Activated naive CD4-positive, alpha-beta T cell treated with anti-CD3 and anti-CD28 coated beads, Interleukin-2, amount 50 U/mL, for 24 hours (primary cell): ENCODE data around the gene FRAS1.
"Not testable (repeated sequence)": the region's sequence is repeated elsewhere in the genome, so short reads cannot be mapped to it uniquely, and the experiment has no call there.

Experiments
- H3K27ac Mint-ChIP-seq: one replicate; pipeline ENCODE4 v1.8.0; 2021; ENCODE audit warnings: mild to moderate bottlenecking, mixed read lengths
- H3K27me3 Mint-ChIP-seq: one replicate; pipeline ENCODE4 v1.8.0; 2021; ENCODE audit warnings: mixed read lengths
- H3K36me3 Mint-ChIP-seq: one replicate; pipeline ENCODE4 v1.8.0; 2021; ENCODE audit warnings: mixed read lengths
- H3K4me1 Mint-ChIP-seq: one replicate; pipeline ENCODE4 v1.8.0; 2021; ENCODE audit warnings: mixed read lengths
- H3K4me3 Mint-ChIP-seq: one replicate; pipeline ENCODE4 v1.8.0; 2021; ENCODE audit warnings: mild to moderate bottlenecking, mixed read lengths
- H3K9me3 Mint-ChIP-seq: one replicate; pipeline ENCODE4 v1.8.0; 2021; ENCODE audit warnings: mixed read lengths

The FRAS1 gene

DNA sequence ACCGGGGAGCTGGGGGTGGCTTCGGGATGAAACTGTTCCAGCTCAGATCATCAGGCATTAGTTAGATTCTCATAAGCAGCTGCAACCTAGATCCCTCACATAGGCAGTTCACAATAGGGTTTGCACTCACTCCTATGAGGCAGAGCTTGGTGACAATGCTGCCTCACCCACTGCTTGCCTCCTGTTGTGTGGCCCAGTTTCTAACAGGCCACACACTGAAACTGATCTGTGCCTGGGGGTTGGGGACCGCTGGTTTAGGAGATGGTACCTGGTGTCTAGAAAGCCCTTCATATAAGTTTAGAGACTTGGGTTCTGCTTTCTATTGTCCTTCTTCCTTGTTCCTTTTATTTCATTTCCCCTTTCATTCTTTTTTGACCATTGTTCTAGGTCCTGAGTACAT lies 234.2 kb downstream of the FRAS1 start:
- Mint-ChIP-seq H3K4me3 (no peak overlapping the region), H3K4me1 (no peaks in the 10 kb centered on the region), H3K9me3 (no peaks in the 10 kb centered on the region), H3K27ac (no peak overlapping the region), H3K27me3 (peaks cover 6% of the 10 kb centered on the region), H3K36me3 (no peaks in the 10 kb centered on the region)

GRCh38 chr4:78292341-78292740 lies 235.2 kb downstream of the FRAS1 start:
- Mint-ChIP-seq H3K9me3 (no peaks in the 10 kb centered on the region), H3K27me3 (peaks cover 5% of the 10 kb centered on the region), H3K4me3 (no peak overlapping the region), H3K27ac (no peak overlapping the region), H3K36me3 (no peaks in the 10 kb centered on the region), H3K4me1 (no peaks in the 10 kb centered on the region)

GRCh38 chr4:78292856-78293255 lies 235.7 kb downstream of the FRAS1 start:
- Mint-ChIP-seq H3K27me3 (peaks cover 5% of the 10 kb centered on the region), H3K4me1 (no peaks in the 10 kb centered on the region), H3K4me3 (no peak overlapping the region), H3K27ac (no peak overlapping the region), H3K9me3 (no peaks in the 10 kb centered on the region), H3K36me3 (no peaks in the 10 kb centered on the region)

DNA sequence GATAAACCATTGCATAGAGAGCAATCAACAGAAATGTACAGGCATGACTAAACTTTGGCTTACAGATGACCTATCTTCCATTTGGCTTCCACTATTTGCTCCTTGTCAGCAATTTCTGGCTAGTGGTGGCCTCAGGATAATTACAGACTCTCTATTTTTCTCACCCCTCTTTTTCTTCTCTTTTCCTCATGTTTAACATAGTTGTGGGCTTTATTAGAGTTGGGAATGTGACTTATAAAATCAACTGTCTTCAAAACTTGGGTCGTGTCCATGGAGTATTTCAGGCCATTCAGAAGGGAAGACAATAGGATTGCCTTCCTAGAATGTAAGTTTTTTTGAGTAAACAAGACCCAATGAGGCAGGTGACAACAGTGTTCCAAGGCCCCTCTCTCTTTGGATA lies 236.2 kb downstream of the FRAS1 start:
- Mint-ChIP-seq H3K27ac (no peak overlapping the region), H3K36me3 (no peaks in the 10 kb centered on the region), H3K4me1 (no peaks in the 10 kb centered on the region), H3K27me3 (peaks cover 5% of the 10 kb centered on the region), H3K9me3 (no peaks in the 10 kb centered on the region), H3K4me3 (no peak overlapping the region)

- Mint-ChIP-seq H3K36me3 (no peaks in the 10 kb centered on the region), H3K9me3 (no peaks in the 10 kb centered on the region), H3K27ac (no peak overlapping the region), H3K27me3 (peaks cover 9% of the 10 kb centered on the region), H3K4me1 (no peaks in the 10 kb centered on the region), H3K4me3 (no peak overlapping the region)
These were observed 236.7 kb downstream of the FRAS1 start for GRCh38 chr4:78293821-78294301.

GRCh38 chr4:78296261-78296660 lies 239.1 kb downstream of the FRAS1 start:
- H3K4me1 Mint-ChIP-seq = no peaks in the 10 kb centered on the region
- no peak overlapping the region for H3K27ac Mint-ChIP-seq
- no peaks in the 10 kb centered on the region for H3K9me3 Mint-ChIP-seq
- no peaks in the 10 kb centered on the region for H3K36me3 Mint-ChIP-seq
- H3K27me3 Mint-ChIP-seq = peaks cover 8% of the 10 kb centered on the region
- no peak overlapping the region for H3K4me3 Mint-ChIP-seq

DNA sequence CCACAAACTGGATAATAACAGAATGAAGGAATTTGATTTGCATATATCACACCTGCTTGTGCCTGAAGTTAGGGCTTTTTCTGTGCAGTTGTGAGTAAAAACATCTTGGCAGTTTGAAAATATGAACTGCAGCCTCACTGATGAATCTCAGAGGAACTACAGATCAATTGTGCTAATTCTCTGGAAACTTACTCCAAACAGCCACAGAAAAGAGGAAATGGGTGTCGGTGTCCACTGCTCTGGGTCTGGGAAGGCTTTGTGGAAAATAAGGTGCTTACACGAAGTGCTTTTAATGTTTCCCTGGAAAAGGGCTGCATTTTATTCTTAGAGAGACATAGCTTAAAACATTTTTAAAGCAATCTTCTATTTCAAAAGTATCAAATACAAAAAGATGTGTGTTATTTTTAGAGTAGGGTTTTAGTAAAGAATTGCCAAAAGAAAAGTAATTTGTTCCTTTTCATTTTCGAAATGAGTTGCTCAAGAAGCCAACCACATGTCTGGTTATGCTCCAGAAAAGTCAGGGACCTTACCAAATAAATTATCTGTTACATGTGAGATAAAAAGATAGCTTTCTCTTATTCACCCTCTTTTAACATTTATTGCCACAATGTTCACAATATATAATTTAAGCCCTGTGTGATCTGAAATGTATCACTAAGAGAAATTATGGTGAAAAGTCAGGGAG lies 240.1 kb downstream of the FRAS1 start:
- H3K27me3 Mint-ChIP-seq = peaks cover 8% of the 10 kb centered on the region
- no peaks in the 10 kb centered on the region for H3K9me3 Mint-ChIP-seq
- no peak overlapping the region for H3K4me3 Mint-ChIP-seq
- no peaks in the 10 kb centered on the region for H3K36me3 Mint-ChIP-seq
- no peak overlapping the region for H3K27ac Mint-ChIP-seq
- no peaks in the 10 kb centered on the region for H3K4me1 Mint-ChIP-seq

GRCh38 chr4:78298618-78299017 lies 241.5 kb downstream of the FRAS1 start:
- no peaks in the 10 kb centered on the region for H3K36me3 Mint-ChIP-seq
- no peaks in the 10 kb centered on the region for H3K4me1 Mint-ChIP-seq
- peaks cover 8% of the 10 kb centered on the region for H3K27me3 Mint-ChIP-seq
- no peaks in the 10 kb centered on the region for H3K9me3 Mint-ChIP-seq
- no peak overlapping the region for H3K4me3 Mint-ChIP-seq
- no peak overlapping the region for H3K27ac Mint-ChIP-seq

DNA sequence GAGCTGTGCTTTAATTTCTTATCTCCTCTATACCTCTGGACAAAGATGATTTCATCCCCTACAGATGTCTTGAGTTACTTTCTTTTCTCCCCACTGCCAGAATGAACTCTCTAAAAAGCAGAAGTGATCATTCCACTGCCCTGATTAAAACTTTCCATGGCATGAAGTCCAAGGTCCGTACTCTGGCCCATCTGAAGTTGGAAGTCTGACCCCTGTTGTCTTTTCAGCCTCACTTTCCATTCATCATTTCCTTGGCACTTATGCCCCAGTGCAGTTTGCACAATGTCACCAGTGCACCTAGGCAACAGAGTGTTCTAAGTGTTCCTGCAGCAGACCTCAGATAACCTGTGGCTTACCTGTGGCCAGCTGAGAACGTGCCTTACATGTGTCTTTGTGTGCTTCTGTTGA lies 242.4 kb downstream of the FRAS1 start:
- Mint-ChIP-seq H3K4me3 (no peak overlapping the region), H3K9me3 (no peaks in the 10 kb centered on the region), H3K36me3 (no peaks in the 10 kb centered on the region), H3K4me1 (no peaks in the 10 kb centered on the region), H3K27me3 (peaks cover 8% of the 10 kb centered on the region), H3K27ac (no peak overlapping the region)

DNA sequence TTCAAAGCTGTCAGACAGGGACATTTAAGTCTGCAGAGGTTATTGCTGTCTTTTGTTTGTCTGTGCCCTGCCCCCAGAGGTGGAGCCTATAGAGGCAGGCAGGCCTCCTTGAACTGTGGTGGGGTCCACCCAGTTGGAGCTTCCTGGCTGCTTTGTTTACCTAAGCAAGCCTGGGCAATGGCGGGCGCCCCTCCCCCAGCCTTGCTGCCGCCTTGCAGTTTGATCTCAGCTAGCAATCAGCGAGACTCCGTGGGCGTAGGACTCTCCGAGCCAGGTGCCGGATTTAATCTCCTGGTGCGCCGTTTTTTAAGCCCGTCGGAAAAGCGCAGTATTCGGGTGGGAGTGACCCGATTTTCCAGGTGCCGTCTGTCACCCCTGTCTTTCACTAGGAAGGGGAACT lies 250.1 kb downstream of the FRAS1 start:
- H3K27me3 Mint-ChIP-seq, H3K27ac Mint-ChIP-seq, H3K4me1 Mint-ChIP-seq, H3K9me3 Mint-ChIP-seq, H3K4me3 Mint-ChIP-seq, H3K36me3 Mint-ChIP-seq: not testable (repeated sequence)

- Mint-ChIP-seq H3K27me3 (peaks cover 4% of the 10 kb centered on the region), H3K27ac (no peak overlapping the region), H3K36me3 (no peaks in the 10 kb centered on the region), H3K9me3 (no peaks in the 10 kb centered on the region), H3K4me3 (no peak overlapping the region), H3K4me1 (no peaks in the 10 kb centered on the region)
These were observed 251.4 kb downstream of the FRAS1 start for GRCh38 chr4:78308517-78308916.

DNA sequence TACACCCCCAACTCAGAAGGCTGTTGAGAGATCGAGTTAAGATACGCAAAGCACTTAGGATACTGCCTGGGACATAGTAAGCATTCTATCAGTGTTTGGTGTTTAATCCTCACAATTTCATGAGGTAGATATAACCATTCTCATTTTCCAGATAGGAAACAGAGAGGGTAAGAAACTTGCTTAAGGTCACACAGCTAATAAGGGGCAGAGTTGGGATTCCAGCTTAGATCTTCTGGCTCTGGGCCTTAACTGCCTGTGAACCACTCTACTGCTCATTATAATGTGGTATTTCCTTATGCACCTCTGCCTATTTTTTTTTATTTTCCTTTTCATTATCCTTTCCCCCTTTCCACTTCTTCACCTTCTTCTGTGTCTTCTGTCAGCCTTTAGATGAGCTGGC lies 252.2 kb downstream of the FRAS1 start:
- H3K9me3 Mint-ChIP-seq = no peaks in the 10 kb centered on the region
- peaks cover 6% of the 10 kb centered on the region for H3K27me3 Mint-ChIP-seq
- H3K36me3 Mint-ChIP-seq = no peaks in the 10 kb centered on the region
- no peak overlapping the region for H3K27ac Mint-ChIP-seq
- H3K4me3 Mint-ChIP-seq = no peak overlapping the region
- H3K4me1 Mint-ChIP-seq = no peaks in the 10 kb centered on the region

DNA sequence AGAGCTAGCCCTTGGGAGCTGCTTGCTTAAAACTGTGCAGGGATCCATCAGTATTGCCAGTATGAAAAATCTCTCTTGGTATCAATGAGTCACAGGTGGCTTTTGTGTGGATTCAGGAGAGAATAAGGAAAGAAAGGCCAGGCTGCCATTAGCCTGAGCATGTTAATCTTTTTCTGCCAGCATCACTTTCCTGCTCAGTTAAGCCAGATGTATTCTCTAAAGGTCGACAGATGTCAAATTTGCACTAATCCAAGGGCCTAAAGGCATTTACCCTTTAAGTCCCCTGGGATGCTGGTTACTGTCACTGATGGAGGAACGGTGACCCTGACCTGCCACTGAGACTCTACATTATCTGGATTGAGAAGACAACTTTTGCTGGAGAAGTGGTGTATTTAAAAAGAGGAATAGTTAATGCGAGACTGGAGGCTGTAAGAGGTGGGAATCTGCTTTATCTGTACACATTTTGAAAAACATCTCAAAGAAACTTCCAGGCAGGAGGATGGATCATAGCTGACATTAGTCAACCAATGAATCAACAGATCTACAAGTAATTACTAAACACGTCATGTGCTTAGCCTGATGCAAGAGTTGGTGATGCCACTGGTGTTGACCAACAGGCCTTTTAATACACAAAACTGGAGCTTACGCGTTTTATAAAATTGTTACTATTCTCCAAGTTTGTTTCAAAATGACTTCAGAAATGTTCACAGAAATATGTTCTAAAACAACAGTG lies 253.1 kb downstream of the FRAS1 start:
- H3K4me1 Mint-ChIP-seq = no peaks in the 10 kb centered on the region
- no peak overlapping the region for H3K27ac Mint-ChIP-seq
- H3K4me3 Mint-ChIP-seq = no peak overlapping the region
- H3K27me3 Mint-ChIP-seq = peaks cover 9% of the 10 kb centered on the region
- H3K9me3 Mint-ChIP-seq = no peaks in the 10 kb centered on the region
- H3K36me3 Mint-ChIP-seq = no peaks in the 10 kb centered on the region

DNA sequence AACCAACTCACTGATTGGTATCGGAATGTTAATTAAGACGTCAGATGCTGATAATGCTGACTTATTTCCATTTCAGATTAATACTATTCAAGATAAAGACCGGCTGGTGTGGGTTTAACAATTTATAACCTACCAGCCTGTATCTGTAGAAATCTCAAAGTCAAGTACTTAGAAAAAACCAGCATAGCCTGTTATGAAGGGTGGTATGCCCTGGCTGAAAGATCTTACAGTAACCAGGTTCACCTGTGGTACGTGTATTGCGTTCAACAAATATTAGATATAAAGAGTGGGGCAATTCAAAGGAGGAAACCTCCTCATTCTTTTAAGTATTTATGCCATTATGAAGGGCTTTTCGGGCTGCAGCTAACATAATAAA lies 253.6 kb downstream of the FRAS1 start:
- no peaks in the 10 kb centered on the region for H3K4me1 Mint-ChIP-seq
- H3K27me3 Mint-ChIP-seq = peaks cover 10% of the 10 kb centered on the region
- H3K27ac Mint-ChIP-seq = no peak overlapping the region
- no peaks in the 10 kb centered on the region for H3K36me3 Mint-ChIP-seq
- H3K4me3 Mint-ChIP-seq = no peak overlapping the region
- H3K9me3 Mint-ChIP-seq = no peaks in the 10 kb centered on the region

DNA sequence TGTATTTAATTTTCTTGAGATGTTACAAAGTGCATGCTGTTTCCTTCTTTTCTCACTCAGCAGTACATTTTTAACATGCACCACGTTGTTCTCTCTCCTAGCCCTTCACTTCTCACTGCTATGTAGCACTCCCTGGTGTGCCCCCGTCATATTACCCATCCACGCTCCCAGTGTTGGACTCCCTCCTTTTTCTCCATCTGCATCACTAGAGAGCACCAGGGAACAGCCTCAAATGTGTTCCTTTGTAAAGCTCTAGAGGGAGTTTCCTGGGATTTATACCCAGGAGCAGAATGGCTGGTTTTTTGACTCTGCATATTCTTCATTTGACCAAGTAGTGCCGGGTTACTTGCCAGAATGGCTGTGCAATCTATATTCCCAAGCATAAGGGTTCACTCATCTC lies 254.2 kb downstream of the FRAS1 start:
- H3K27me3 Mint-ChIP-seq = peaks cover 10% of the 10 kb centered on the region
- H3K27ac Mint-ChIP-seq = no peak overlapping the region
- no peaks in the 10 kb centered on the region for H3K9me3 Mint-ChIP-seq
- no peak overlapping the region for H3K4me3 Mint-ChIP-seq
- no peaks in the 10 kb centered on the region for H3K36me3 Mint-ChIP-seq
- no peaks in the 10 kb centered on the region for H3K4me1 Mint-ChIP-seq

DNA sequence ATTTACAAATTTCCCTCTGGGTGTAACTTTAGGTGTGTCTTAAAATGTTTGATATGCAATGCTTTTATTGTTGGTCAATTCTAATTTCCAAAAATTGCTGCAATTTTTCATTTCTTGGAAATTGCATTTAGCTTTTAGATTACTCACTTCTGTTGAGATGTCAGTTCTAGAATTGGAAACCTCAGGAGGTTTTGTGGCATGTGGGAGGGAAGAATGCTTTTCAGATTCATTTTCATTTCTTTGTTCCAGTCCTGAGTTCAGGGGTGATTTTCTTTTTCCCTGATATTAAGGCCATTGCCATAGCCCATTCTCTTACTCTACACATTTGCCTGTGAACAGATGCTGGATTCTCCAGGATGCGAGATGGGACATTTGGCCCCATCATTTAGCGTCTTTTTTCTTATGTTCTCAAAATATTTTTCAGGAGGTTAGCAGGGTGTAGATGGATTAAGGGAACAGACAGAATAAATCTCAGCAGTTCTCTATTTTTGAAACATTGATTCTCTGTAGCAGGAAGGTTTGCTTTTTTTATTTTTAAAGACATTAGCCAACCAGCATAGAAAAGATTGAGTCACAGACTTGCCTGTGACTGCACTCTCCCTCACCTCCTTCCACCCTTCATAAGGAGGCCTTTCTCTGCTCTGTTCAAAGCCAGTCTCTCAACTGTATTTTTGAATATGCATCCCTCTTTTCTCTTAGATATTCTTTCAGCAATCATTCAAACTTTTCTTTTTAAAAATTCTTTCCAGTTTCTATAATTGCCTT lies 256.0 kb downstream of the FRAS1 start:
- Mint-ChIP-seq H3K4me1 (no peaks in the 10 kb centered on the region), H3K27me3 (peaks cover 7% of the 10 kb centered on the region), H3K36me3 (no peaks in the 10 kb centered on the region), H3K4me3 (no peak overlapping the region), H3K27ac (no peak overlapping the region), H3K9me3 (no peaks in the 10 kb centered on the region)
